Fibroblast of skin of right biceps (primary cell): Measurements from ENCODE around the gene CNTNAP5.

Source experiments
- DNase-seq: peaks from one replicate; pipeline ENCODE4 v3.0.0-alpha.2; 2013

CNTNAP5 gene

DNA sequence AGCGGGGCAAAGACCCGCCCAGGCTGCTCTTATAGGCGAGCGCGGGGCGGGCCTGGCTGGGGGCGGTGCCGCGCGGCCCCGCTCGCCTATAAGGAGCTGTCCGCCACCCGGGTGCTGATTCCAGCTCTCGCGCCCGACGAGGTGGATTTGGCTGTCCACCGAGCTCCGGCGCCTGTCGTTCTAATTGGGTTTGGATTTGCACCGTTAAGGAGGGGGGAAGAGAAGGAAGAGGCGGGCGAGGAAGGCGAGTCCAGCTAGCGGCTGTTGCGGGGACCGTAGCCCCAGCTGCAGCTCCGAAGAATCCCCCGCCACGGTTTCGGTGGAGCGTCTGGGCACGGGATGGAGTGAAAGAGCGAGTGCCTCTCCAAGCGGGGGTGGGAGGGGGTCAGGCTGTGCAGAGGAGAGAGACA is at the start of gene CNTNAP5:
Gene CNTNAP5 (plus strand): TSS at position 117 of the 410 bp plus-strand sequence. CDS start 364 bp downstream, outside the sequence.
- DNase-seq, result peak; percentile 31

DNA sequence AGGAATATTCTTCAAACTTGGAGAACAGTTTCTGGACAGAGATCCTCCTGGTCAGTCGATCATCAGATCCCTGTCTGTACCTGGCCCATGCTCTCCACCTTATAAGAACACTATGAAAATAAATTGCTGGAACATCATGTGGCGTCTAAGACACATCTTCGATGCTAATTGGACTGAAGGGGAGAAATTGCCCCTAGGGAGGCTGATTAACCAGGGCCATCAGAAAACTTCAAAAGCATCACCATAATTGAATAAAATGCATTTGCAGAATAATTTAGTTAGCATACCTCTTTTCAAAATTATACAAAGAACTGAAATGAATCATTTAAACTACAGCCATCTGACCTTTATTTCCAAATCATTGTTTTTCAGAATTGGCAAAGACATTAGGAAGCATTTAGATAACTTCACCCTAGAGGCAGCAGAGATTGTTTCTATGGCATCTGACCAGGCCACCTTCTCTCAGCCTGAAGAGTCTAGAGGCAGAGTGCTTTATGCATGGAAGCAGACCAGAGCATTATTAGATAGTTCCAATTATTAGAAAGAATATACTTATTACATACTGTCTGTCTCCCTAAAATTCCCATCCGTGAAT is 48.9 kb upstream of the CNTNAP5 start:
- DNase-seq, result no peak

DNA sequence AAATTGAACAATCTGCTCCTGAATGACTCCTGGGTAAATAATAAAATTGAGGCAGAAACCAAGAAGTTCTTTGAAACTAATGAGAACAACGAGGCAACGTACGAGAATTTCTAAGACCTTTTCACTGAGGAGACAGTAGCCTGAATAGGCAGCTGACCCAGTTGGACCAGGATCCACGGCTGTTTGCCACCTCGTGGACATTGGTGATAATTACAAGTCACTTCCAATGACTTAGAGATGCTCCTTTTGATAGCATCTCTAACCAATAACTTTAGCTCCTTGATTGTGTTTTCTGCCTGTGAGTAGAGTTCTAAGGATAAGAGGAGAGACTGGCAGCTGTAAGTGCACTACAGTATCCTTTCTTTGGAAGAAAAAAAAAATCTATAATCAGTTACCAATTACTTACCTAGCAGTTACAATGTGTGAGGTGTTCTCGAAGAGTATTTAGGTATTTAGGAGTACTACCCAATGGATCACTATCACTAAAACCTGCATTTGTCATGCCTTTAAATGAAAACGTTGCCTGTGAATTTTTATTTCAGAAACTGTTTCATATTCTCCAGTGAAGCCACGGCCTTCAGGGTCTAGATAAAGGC is 31.3 kb upstream of the CNTNAP5 start:
- DNase-seq, result peak; percentile 7

DNA sequence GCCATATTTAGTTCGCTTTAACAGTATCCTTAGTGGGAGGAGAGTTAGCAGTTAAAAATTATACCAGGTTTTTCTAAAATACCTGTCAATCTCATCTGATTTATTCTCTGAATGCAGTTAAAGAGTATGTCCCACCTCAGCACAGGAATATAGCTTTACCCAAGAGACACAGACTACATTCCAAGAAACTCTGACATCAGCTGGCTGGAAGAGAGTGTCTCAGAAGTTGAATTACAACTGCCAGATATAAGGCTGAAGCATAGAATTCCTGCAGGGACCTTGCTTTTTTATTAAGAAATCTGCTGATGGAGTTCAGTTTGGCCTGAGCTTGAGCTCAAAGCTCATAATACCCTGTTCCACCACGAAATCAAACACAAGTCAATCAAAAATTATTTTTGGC is 25.4 kb upstream of the CNTNAP5 start:
- no peak for DNase-seq

DNA sequence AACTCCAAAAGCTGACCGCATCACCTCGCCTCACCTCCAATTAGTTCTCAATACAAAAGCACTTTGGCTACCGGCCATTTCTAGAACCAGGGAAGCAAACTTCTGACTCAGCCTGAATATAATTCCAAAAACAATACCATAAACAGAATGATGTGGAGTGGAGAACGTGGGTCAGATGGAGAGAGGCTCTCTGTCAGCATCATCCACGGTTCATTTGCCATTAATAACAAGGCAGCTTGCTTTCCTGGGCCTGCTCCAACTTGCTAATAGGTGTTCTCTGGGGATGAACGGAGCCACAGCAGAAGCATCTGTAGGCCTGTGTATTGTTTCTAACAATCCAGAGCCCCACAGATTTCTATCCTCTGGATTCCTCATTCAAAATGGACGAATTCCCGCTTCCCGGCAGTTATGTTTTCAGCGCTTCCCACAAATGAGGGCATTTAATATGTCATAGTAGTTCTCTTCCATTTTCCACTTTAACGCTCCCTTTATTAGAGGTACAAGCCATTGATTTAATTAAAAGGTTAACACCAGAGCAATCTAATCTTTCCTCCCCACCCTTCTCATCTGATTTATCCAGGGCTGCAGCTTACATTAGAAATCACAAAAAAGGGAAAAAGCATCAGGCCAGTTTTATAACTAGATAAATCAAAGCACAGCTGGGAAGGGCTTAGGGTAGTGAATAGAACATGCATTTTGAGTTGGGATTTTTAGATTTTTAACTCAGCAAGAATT is 23.2 kb upstream of the CNTNAP5 start:
- DNase-seq, result no peak

DNA sequence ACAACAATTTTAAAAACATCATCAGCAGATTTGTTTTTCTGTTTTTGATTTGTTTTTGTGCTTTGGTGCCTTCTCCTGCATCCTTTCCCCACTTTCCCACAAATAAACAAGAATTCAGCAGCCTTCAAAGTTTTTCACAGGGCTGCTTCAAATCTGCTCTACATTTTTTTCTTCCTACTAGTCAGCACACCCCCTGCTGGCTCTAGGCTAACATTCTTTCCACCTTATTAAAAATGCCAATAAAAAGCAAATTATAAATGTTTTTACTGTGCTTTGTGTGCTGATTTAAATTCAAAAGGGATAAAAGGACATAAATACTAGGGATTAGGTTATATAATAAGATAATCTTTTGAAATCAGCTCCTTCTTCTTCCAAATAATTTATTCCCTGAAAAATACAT is 6.2 kb upstream of the CNTNAP5 start:
- DNase-seq, result no peak

DNA sequence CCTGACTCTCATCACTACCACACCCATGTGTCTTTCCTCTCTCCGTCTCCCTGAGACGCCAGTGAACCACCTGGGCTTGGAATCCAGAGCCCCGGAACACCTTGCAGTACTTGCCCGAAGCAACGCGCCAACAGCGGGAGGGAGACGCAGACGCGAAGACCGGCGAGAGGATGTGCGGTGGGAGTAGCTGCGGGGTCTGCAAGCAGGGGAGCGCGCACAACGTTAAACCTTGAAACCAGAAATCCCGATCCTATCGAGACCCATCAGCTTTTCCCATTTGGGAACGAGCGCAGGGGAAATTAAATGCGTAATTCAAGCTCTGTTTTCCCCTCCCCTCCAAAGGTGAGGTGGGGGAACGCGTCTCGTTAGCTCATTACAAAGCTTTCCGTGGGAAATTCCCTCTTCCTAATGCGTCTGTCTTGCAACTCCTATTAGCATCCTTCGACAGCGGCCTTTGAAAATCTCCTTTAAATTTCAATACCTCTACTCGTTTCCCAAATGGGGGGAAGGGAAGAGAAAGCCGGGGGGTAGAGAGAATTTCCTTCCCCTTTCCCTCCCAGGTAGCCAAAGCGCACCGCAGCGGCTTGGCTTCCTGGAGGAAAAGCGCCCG is 421 bp upstream of the CNTNAP5 start:
- DNase-seq, result no peak

DNA sequence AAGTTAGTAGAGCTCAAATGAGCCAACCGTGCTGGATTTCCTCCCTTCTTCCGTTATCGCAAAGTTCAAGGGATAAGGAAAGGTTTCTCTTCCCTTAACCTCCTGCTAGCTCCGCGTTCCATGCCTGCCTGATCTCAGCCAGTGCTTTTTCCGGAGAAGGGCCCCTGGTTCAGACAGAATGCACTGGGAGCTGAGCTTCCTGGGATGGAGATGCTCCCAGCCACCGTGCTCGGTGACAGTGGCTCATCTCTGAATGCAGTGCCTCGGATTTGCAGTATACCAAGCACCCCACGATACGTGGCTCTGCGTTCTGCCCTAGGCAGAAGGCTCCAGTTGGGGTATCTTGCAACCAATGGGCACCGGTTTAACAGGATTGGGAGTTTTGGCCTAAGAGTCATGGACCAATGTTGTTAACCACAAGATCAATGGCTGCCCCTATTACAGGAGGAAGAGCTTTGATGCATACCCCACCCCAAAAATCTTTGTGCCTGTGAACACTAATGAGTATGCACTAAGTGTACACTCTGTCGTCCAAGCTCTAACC is 876 bp downstream of the CNTNAP5 start:
- DNase-seq, result no peak

DNA sequence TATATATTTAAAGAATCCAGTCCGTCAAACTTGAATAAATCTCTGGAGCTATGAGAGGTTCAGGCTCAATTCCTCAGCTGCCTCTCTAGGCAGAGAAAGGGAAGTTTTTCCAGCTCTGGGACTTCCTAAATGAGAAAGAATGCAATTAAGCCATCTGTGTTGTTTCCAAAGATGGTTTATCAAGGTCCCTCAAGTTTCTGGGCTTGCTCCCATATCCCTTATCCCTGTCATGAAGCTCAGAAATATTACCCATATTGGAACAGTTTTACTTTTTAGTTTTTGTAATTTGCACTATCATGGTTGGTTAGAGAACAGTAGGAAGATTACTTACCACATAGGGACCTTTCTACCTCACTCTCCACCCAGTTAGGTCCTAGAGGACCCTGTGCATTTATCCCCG is 1.4 kb downstream of the CNTNAP5 start:
- no peak for DNase-seq

DNA sequence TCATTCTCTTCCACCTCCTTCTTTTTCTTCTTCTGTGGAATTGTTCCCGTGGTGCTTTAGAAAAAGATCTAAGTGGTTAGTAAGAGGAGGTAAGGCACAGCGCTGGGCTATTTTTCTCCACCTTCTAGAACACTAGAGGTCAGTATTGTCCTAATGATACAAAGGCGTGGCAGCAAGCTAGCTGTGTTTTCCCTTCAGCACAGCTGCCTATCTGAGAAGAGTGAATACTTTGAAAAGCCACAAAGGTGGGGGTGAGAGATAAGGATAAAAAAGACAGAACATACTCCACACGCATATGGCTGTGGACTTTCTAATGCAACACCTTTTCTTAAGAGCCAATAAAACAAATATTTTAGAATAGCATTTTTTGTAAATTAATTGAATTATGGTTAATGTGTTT is 2.1 kb downstream of the CNTNAP5 start:
- peak; percentile 48 for DNase-seq

DNA sequence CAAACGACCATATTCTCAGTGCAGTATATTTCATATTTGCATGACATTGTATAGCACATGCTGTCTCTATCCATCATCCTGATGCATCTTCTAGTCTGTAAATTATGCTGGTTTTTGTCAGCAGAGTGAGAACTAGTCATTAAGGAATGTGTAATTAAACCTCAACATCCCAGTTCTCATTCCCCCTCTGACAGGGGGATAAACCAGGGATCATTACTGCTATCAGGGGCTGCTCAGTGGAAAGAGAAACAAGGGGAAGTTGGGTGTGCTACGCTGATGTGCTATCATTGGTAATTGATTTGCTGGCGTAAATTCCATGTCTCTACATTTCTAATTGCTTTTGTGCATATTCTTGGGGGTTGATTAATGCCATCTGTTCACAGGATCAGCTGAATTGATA is 7.7 kb downstream of the CNTNAP5 start:
- DNase-seq, result no peak

DNA sequence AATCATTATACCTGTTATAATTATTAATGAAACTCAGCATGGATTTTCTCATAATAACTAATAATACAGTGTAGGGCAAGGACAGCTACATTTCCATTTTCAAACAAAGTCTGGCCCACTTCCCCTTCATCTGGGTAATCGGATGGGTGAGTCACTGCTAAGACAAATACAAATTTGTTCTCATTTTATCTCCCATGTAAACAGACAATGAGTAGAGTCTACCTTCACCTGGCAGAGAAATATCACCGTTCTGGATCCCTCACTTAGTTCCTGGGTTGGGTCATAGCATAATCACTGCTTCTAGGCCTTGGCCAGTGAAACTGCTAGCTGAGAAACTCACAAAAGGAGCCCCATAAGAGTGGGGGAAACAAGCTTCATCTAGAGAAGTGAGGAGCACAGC is 9.2 kb downstream of the CNTNAP5 start:
- no peak for DNase-seq

DNA sequence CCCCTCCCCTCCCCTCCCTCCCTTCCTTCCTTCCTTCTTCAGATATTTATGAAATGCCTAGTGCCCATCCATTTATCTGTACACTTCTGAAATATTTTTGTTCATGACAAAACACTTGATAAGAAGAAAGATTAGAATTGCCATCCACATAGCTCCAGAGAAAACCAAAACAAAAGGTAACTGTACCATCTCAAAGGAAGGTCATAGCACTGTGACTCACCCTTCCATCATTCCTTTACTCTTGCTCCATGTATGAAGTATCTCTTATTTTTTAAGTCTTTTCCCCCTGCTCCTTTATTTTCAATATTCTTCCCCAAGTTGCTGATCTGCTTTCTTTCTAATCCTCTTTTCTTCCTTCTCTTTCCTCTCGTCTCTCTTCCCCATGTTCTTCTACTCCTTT is 9.9 kb downstream of the CNTNAP5 start:
- no peak for DNase-seq

DNA sequence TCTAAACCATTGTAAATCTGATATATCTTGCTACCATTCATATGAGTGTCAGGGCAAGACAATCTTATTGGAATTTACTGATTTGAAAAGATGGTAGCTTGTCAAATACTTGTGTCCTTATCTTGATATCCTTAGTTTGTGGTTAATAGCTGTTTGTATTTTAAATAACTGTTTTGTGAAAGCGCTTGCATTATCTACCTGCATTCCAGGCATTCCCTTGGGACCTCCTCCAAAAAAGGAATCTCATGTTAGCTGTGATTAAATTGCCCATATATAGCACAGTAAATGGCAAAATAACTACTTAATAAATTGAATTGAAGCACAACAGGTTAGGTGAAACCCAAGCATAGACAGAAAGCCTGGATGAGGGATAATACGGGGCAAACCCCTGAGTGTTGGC is 13.9 kb downstream of the CNTNAP5 start:
- DNase-seq, result no peak

DNA sequence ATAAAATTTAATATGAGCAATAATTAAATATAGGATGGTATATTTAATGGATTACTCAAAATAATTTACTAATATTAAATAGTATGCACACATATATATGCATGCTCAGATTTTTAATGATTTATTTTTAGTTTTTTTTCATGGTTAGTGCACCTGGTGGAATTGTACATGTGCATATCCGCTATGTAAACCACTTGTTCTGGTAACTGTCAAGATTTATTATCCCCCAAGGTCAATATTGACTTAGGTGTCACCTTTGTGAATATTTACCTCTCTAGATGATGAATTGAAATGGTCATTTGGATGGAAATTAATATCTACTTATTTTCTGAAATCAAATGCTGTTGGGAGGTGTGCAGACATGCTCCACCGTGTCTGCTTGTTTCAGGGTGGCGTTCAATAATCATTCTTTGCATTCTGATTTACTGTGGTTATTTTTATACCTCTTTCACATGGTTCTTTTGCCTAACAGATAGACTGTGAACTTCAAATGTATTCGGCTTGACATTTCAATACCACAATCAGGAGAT is 14.7 kb downstream of the CNTNAP5 start:
- no peak for DNase-seq

DNA sequence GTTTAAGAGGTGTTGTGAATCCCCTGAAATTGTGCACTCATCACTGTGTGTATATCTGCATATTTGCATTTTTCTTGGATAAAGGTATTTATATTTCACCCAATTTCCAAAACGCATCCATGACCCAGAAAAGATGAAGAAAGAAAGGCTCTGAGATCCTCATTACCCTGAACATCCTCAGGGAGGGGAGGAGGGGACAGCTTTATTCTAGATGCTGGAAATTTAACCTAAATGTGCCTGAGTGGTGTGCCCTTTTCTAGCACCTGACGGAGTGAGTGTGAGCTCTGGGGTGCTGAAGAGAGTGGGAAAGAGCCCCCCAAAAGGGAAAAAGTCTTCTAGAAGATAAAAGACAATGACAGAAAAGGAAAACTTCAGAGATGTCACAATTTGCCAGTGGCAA is 20.8 kb downstream of the CNTNAP5 start:
- no peak for DNase-seq

DNA sequence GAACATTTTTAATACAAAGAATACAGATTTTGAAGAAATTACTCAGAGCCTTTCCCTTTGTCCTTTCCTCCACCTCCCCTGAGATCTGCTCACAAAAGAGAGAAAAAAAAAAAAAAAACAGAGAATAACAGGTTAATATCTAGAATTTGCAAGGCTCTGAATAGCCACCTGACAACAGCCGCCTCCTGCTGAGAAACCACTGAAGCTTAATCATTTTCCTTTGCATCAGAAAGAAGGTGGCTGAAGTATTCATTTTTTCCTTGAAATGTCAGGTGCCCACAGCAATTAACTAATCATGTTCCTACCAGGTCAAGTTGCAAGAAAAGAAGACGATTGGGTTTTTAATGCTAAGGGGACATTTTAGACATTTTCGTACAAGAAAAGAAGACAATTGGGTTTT is 21.2 kb downstream of the CNTNAP5 start:
- DNase-seq, result no peak

DNA sequence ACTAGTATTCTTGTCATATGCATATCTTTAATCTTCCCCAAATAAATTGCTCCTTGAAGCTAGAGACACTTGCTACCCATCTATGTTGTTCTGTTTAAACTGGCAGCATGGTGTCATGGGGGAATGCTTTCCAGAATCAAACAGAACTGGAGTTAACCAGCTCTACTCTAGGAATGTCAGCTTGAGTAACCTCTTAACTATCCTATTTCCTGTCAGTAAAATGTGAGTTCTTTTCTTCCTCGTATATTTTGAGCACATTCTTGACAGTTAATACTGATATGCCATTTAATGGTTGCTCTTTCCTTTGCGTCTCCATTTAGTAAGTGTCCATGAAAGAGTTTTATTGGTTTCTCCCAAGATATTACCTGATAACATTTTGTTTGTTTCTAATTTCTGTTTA is 23.0 kb downstream of the CNTNAP5 start:
- no peak for DNase-seq

DNA sequence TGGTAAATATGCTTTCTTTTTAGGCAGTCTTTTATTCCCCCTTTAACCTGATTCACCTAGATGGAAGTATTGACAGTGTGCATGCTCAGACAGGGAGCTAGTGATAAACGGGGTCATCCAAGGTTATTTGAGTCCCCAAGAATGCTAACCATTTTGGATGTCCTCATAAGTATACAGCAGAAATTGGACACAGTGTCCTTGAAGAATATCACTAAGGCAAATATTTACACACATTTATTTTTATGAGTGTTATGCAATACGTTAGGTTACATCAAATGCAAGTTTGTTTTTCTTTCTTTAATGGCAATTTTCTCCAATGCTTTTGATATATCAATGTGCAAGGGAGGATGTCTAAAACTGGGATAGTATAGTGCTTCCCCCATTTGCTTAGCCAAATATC is 23.6 kb downstream of the CNTNAP5 start:
- DNase-seq, result no peak

DNA sequence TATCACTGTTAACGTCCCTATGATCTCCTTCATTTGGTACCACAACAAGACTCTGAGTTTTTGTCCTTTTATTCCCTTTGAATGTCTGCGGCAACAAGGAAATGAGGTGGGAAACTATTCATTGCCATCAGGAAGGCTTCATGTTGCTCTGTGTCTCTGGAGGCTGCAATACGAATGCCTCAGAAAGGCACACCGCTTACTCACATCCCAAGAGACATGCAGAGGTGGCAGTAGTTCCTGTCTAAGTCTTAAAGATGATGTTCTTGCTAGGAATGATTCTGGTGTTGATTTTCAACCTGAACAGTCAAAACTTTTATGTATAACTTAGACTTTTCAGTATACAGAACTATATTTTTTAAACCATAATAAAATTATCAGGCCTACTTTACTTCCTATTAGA is 24.0 kb downstream of the CNTNAP5 start:
- DNase-seq, result no peak

DNA sequence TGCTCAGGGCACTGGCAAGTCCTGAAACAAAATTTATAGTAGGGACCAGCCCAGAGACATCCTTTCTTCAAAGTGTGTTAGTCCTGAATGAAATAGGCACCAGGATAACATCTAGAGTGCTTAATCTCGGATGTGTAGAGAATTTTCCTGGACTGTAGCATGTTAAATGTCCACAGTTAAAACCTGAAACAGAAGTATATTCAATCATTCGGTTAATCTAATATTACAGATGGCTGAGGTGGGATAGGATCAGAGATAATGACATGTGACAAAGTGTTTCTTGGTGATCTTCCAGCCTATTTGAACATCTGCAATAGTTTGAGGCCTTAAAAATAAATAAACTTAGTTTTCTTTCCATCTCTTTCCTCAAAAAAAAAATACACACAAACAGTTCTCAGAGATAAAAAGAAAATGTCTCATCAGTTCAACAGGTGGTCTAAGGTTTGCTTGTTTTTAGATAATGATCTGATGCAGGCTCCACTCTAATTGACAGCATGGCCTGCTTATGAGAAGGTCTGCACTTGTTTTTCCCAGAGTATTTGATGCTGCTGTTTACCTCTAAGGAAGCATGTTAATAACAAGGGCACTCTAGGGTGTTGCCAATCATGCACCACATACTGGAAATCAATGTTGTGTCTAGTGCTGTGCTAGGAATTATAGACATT is 25.9 kb downstream of the CNTNAP5 start:
- DNase-seq, result no peak

DNA sequence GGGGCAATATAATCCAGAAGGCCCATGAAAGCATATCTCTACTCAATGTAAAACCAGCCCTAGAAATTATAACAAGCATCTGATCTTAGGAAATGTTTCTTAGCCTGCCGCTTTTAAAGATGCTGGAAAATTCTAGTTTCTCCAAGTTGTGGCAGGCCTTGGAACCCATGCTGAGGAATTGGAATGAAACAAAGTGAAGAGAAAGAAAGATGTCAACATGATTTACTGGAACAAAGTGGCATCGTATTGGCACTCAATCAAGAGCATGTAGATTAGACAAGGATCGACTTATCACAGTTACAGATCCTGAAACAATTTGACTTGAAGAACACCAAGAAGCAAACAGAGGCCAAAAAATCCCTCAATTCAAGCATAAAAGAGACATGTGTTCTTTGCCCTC is 28.7 kb downstream of the CNTNAP5 start:
- no peak for DNase-seq

DNA sequence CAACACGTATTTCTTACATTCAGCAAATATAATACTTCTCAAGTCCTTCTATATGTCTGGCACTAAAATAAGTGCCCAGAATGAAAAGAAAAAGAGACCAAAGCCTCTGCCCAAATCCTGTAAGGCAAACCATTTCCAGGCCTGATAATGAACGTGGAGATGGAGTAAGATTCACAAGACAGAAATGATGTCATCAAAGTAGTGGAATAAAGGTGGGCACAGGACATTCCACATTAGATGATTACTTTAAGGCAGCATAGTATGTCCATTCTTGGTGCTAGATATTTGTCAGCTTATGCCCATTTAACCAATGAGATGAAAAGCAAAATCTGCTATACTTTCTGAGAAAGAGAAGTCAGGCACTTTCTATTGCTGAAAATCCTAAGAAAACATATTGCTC is 38.5 kb downstream of the CNTNAP5 start:
- DNase-seq, result no peak
